NOMO-1 (cell line): ENCODE data around the gene METAP2.
"Not testable (repeated sequence)": the region's sequence is repeated elsewhere in the genome, so short reads cannot be mapped to it uniquely, and the experiment has no call there.

ENCODE experiments used
- DNase-seq, 2 experiments: peaks; one replicate each; lab custom pipeline; 2025; ENCODE audit not compliant: unreplicated experiment in 2 of 2; lab: John Stamatoyannopoulos, UW

Gene METAP2

DNA sequence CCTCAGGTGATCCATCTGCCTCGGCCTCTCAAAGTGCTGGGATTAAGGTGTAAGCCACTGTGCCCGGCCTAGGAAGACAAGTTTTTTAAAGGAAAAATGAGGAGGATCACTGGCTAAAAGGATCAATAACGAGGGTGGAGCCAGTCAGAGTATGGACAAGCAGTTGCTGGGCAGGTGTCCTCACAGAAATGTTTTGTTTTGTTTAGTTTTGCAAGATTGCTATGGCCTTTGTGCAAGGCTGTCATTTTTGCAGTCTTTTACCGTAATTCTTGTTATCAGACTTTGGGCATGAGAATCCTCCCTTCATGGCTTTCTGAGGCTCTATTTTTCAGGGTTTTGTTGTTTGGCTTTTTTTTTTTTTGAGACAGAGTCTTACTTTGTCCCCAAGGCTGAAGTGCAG is 11.9 kb upstream of the METAP2 start:
- no peak for DNase-seq

DNA sequence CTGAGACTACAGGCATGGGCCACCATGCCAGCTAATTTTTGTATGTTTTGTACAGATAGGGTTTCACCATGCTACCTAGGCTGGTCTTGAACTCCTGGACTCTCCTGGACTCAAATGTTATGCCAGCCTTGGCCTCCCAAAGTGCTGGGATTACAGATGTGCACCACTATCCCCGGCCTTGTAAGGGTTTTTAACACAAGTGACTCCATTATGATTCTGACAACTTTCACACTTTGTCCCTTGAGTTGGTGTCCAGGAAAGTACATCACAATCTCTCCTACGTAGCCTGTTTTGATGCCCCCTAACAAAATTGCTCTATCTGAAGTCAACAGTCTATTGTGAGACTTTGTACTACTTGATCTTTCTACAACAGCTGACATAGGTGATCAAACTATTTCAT is 11.4 kb upstream of the METAP2 start:
- DNase-seq = no peak

DNA sequence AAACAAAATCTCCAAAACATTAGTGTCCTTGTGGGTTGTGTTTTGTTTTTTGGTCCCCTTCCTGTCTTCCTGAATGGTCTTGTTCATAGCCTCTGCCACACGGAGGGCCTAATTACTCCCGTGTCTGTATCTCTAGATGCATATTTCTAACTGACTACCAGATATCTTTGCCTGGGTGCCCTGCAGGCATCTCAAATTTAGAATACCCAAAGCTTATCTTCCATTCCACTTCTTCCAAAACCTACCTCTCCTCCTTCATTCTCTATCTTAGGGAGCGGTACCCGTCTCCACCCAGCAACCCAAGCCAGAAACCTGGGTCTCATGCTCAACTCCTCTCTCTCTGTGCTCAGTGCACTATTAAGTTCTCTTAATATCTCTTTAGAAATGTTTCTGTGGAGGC is 10.9 kb upstream of the METAP2 start:
- DNase-seq = no peak

DNA sequence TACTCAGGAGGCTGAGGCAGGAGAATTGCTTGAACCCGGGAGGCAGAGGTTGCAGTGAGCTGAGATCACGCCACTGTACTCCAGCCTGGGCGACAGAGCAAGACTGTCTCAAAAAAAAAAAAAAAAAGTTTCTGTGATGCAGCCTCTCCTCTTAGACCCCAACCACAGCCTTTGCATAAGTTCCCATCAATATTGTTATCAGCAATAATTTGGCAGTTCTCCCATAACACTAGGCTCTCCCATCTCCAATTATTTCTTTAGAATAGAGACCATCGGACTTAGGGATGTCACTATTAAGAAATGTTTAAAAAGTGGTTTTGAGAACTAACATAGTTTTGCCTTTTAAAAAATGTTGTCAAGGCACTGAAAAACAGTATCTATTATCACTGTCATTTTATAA is 10.2 kb upstream of the METAP2 start:
- not testable (repeated sequence) for DNase-seq

DNA sequence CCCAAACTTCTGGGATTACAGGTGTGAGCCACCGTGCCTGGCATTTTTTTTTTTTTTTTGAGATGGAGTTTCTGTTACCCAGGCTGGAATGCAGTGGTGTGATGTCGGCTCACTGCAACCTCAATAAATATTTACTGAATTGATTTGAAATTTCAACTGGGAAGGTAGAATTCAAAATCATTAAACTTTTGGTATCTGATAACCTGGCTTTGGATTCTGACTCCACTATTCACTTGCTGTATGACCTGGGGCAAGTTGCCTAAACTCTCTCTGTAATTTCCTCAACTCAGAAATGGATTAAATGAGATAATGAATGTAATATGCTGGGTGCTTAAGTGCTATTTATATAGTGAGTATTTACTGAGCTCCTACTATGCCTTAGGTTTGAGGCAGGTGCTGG is 8.7 kb upstream of the METAP2 start:
- DNase-seq = no peak

DNA sequence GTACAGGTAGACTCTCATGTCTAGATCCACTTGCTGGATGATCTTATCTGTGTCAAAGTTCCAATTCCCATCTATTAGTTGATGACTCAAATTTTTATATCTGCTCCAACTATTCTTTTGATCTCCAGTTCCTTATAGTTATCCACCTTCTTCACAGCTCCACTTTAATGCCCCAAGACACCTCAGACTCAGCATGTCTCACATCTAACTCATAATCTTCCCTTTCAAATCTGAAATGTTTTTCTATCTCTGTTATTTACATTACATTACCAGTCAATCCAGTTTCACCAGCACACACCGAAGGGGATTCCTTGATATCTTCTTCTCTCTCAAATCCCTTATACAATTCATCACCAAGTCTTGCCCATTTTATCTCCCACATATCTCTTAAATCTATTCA is 3.7 kb upstream of the METAP2 start:
- no peak for DNase-seq

DNA sequence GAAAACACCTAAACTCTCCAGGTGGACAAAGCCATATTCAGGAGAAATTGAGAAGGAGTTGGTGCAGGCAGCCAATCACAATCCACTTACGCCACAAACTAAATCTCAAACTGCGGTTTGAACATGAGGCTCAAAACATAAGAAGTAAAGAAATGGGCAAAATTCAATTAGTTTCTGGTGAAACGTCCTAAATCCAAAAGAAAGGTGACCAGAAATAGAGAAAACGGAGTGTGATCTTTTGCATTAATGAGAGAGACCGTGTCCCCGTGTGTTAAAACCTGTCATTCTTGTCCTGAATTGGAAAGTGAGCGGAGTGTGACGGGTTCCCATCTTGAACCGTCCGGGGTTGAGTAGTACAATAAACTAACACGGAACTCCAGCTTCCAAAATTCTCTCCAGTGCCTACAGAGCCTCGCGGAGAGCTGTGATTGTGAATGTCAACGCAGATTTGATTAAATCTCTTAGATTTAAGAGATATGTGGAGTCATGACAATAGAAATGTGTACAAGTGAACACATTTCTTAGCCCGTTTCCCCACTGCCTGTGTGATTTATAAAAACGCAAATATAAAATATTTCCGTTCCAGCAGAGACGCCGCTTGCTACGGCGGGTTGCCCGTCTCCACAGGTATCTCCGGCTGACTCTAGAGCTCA is 595 bp upstream of the METAP2 start:
- peak in 1 of 2 experiments; percentile 69 for DNase-seq

DNA sequence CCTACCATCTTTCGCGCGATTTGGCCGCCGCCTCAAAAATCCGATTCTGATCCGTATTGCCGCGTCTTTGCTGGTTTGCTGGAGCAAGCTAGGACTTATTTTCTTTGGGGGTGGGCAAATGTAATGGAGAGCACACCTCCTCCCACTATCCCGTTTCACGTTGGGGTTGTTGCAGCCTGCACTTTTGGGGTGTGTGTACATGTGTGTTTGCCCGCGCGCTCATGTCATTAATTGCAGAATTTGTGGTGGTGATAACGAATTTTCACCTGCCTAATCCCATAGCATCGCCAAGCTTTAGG is 657 bp downstream of the METAP2 start:
- no peak for DNase-seq

DNA sequence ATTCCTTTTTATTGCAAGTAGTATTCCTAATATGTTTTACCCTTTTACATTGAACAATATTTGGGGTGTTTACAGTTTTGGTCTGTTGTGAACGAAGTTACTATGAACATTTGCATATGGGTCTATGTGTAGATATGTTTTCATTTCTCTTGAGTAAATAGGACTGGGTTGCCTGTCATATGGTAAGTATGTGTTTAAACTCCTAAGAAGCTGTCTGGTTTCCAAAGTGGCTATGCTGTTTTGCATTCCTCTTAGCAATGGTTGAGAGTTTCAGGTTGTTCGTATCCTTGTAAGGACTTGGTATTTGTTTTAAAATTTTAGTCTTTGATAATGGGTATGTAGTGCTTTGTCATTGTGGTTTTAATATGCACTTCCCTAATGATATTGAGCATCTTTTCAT is 6.3 kb downstream of the METAP2 start:
- DNase-seq = no peak

DNA sequence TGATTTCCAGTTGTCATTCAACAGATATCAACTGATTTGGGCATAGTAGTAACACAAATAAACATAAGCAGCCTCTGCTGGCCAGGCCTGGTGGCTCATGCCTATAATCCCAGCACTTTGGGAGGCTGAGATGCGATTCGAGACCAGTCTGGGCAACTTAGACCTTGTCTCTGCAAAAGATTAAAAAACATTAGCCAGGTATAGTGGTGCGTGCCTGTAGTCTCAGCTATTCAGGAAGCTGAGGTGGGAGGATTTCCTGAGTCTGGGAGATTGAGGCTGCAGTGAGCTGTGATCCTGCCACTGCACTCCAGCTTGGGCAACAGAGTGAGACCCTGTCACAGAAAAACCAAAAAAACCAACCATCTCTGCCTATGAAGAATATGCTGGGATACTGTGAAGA is 7.1 kb downstream of the METAP2 start:
- no peak for DNase-seq

DNA sequence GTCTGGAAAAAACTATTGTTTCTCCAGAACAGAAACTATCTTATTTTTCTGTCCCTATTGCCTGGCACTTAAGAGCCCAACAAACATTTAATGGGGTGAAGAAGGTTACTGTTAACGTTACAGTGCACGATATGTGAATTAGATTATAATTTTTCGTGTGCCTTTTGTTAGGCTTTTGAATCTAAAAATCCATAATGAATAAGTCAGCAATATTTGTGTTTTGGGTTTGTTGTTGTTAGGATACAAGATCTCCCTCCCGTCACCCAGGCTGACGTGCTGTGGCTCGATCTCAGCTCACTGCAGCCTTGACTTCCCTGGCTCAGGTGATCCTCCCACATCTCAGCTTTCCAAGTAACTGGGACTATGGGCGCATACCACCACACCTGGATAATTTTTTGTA is 7.9 kb downstream of the METAP2 start:
- no peak for DNase-seq

DNA sequence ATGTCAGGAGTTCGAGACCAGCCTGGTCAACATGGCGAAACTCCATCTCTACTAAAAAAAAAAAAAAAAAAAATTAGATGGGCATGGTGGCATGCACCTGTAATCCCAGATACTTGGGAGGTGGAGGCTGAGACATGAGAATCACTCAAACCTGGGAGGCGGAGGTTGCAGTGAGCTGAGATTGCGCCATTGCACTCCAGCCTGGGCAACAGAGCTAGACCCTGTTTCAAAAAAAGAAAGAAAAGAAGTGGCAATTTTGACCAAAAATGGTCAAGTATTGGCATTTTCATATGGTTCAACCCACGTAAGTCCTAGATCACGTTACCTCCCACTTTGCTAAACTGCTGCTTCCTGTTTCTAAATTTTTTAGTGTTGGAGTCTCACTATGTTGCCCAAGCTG is 8.6 kb downstream of the METAP2 start:
- DNase-seq = not testable (repeated sequence)

DNA sequence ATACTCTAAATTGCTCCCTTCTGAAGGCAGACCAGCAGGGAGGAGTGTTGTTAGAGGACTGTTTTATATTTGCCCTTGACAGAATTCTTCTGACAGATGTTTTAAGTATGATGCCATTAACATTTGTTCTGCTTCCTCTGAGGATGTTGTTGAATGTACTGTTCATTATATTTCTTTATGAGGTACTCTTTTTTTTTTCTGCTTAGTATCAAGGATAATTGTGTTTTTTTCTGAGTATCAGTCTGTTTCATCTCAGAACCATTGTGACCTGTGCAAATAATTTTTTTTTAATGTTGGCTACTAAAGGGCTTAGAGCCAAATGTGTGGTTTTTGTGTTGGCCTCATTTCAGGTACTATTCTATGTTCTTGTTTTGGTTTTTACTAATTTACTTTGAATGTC is 10.6 kb downstream of the METAP2 start:
- no peak for DNase-seq

DNA sequence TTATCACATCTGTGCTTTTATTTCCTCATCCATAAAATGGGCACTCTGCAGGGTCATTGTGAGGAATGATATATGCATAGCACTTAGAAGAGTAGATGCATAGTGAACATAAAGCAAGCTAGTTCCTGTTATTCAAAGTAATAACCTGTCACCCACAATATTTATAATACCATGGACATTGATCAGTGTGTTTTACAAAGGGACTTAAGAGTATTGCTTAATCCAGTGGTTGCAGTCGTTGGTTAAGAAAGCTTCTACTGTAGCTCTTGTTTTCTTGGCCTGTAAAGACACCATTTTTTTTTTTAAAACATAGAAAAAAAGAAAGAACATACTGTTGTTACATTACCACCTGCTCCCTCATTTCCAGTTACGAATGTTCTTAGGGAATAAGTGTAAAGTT is 13.1 kb downstream of the METAP2 start:
- DNase-seq = peak; percentile 5 to 76

DNA sequence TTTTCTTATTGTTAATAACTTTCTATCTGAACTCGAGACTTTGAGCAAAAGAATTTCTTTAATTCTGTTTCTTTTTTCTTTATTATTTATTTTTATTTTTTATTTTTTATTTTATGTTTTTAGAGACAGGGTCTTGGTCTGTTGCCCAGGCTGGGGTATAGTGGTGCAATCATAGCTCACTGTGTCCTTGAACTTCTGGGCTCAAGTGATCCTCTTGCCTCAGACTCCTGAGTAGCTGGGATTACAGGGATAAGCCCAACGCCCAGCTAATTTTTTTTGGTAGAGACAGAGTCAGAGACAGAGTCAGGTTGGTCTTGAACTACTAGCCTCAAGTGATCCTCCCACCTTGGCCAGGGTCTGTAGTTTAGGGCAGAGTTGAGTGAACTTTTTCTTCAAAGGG is 18.5 kb downstream of the METAP2 start:
- no peak for DNase-seq

DNA sequence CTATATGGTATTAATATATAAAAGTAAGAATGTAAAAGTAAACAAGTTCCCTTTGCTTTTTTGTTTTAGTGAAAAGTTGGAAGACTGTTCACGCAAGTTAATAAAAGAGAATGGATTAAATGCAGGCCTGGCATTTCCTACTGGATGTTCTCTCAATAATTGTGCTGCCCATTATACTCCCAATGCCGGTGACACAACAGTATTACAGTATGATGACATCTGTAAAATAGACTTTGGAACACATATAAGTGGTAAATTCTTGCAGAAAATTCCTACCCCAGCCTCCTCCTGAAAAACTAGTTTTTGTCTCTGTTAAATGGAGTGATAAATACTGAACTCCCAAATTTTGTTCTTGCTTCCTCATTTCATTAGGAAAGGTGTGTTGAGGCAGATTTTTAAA is 20.9 kb downstream of the METAP2 start:
- DNase-seq = no peak

DNA sequence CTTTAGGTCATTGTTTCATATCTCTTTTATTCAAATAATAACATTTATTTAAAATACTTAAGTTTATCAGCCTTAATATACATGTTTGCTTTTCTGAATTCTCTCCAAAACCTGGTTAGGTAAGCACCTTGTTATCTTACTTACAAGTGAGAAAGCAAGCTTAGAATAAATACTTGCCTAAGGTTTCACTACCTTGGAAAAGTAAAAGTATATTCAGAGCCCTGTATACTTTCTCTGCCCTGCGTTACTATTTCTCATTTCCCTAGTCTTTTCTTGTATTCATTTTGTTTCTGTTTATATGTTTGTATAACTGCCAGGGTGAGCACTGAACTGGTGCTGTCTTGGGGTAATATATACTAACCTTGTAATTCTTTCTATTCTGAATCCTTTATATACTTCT is 21.5 kb downstream of the METAP2 start:
- no peak for DNase-seq

DNA sequence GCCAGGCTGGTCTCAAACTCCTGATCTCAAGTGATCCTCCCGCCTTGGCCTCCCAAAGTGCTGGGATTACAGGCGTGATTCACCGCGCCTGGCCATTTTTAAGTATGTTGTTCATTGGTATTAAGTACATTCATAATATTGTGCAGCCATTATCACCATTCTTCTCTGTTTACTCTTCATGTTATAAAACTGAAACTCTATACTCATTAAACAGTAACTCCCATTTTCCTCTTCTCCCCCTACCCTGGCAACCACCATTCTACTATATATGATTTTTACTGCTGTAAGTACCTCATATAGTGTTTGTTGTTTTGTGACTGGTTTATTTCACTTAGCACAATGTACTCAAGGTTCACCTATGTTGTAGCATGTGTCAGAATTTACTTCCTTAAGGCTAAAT is 23.1 kb downstream of the METAP2 start:
- DNase-seq = no peak

DNA sequence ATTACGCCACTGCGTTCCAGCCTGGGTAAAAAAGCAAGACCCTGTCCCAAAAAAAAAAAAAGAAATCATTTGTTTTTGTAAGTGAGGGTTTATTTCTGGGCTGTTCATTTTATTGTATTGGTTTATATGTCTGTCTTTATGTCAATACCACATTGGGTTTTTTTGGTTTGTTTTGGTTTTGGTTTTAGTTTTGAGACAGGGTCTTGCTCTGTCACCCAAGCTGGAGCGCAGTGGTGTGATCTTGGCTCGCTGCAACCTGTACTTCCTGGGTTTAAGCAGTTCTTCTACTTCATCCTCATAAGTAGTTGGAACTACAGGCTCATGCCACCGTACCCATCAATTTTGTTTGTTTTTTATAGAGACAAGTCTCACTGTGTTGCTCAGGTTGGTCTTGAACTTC is 25.0 kb downstream of the METAP2 start:
- DNase-seq = no peak

DNA sequence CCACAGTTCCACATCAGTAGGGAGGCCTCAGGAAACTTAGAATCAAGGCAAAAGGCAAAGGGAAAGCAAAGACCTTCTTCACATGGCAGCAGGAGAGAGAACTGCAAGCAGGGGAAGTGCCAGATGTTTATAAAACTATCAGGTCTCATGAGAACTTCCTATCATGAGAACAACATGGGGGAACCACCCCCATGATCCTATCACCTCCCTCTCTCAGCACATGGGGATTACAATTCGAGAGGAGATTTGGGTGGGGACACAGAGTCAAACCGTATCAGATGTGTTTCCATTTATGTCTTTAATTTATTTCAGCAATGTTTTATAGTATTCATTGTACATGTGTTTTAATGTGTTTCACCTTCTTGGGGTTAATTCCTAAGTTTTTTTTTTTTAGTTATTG is 25.8 kb downstream of the METAP2 start:
- DNase-seq = no peak

DNA sequence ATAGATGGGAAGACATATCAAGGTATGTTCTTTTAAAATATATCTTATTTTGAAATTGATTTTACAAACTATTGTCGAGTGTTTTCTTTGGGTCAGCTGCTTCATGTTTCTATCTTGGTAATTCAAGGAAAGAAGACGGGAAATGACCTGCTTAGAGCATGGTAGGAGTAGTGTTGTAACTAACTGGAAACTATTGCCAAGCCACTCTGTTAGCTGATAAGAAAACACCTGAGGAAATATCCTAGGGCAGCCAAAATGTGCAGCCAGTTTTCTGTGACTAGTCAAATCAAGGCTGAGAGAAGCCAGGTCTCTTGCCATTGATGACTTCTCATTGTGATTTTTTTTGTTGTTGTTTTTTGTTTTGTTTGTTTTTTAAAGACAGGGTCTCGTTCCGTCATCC is 30.2 kb downstream of the METAP2 start:
- DNase-seq = no peak

DNA sequence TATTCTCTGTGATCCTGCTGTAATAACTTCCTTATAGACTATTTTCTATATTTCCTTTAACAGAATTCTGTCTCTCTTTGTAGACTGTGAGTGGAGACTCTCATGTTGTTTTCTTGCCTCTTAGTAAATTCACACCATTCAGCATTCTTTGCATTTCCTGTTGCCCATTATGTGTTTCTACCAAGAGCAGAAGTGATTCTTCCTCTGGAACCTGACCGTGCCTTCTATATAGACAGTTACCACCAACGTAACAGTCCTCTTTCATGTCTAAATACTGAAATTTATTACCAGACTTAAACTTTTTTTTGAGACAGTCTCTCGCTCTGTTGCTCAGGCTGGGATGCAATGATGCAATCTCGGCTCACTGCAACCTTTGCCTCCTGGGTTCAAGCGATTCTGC is 31.1 kb downstream of the METAP2 start:
- no peak for DNase-seq

DNA sequence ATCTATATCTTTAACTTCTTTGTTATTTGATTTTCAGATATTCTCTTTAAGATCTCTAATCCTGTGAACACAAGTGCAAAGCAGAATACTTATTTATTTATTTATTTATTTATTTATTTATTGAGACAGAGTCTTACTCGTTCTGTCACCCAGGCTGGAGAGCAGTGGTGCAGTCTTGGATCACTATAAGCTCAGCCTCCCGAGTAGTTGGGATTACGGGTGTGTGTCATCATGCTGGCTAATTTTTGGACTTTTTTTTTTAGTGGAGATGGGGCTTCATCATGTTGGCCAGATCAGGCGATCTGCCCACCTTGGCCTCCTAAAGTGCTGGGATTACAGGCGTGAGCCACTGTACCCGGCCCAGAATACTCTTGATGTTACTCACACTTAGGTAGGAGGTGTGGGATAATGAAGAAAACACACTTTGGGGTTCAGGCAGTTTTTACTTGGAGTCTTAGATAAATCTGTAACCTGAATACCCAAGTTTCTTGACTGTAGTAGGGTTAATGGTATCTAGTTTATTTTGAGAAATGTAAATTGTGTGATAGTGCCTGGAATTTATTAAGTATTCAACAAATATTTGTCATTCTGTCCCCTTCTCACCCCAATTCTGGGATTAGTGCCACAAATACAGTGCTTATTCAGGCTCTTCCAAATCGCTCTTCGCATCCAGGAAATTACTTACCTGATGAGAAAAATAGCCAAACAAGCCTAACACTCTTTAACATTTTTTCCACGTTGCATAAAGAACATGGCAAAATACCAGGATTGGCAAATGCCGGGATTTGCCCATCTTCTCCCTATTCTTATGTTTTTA is 33.0 kb downstream of the METAP2 start:
- DNase-seq = no peak
